HepG2 (cell line): Measurements from ENCODE around the gene OR5AL1.
"Not testable (repeated sequence)": the region's sequence is repeated elsewhere in the genome, so short reads cannot be mapped to it uniquely, and the experiment has no call there.

Experiments
- CTCF ChIP-seq: sonication (generic); formaldehyde crosslinking; IDR thresholded peaks from 2 replicates; pipeline ENCODE4 v1.5.0; 2020; ENCODE audit warnings: mild to moderate bottlenecking, missing genetic modification reagents, moderate library complexity
- ZNF775 ChIP-seq: sonication (generic); formaldehyde crosslinking; IDR thresholded peaks from 2 replicates; pipeline ENCODE4 v1.4.0; 2020; ENCODE audit warnings: missing genetic modification reagents, mild to moderate bottlenecking, moderate library complexity, borderline replicate concordance

- TF ChIP-seq CTCF, ZNF775 (CRISPR knock-in tag): not testable (repeated sequence)
These were observed 10.5 kb upstream of the OR5AL1 start for GRCh38 chr11:56401858-56402461.
